Measurements from ENCODE around the gene KRT77.
"Not testable (repeated sequence)": the region's sequence is repeated elsewhere in the genome, so short reads cannot be mapped to it uniquely, and the experiment has no call there.

The KRT77 gene

GRCh38 chr12:52703424-52703823 lies at the start of gene KRT77:
TSS of gene KRT77 (minus strand) at chr12:52703524. CDS start at chr12:52703434, 90 bp downstream.
- Mint-ChIP-seq H3K4me3 (no peak within 1 kb of the TSS), H3K9me3 (ENCODE audit: low read depth) (no peaks in the 10 kb centered on the region), H3K4me1 (ENCODE audit: low read depth) (peaks cover 16% of the 10 kb centered on the region), H3K36me3 (no peaks in the 10 kb centered on the region), H3K27me3 (no peaks in the 10 kb centered on the region), H3K27ac (no peak within 1 kb of the TSS)

GRCh38 chr12:52752516-52752915 lies 49.2 kb upstream of the KRT77 start:
- H3K27ac Mint-ChIP-seq: no peak overlapping the region
- no peak overlapping the region for H3K4me3 Mint-ChIP-seq
- H3K27me3 Mint-ChIP-seq: no peaks in the 10 kb centered on the region
- no peaks in the 10 kb centered on the region for H3K36me3 Mint-ChIP-seq
- H3K4me1 Mint-ChIP-seq (ENCODE audit: low read depth): peaks cover 21% of the 10 kb centered on the region
- H3K9me3 Mint-ChIP-seq (ENCODE audit: low read depth): no peaks in the 10 kb centered on the region

GRCh38 chr12:52751795-52752194 lies 48.5 kb upstream of the KRT77 start:
- no peak overlapping the region for H3K4me3 Mint-ChIP-seq
- H3K36me3 Mint-ChIP-seq: no peaks in the 10 kb centered on the region
- H3K27ac Mint-ChIP-seq: no peak overlapping the region
- no peaks in the 10 kb centered on the region for H3K27me3 Mint-ChIP-seq
- H3K9me3 Mint-ChIP-seq (ENCODE audit: low read depth): no peaks in the 10 kb centered on the region
- H3K4me1 Mint-ChIP-seq (ENCODE audit: low read depth): peaks cover 24% of the 10 kb centered on the region

GRCh38 chr12:52750532-52750931 lies 47.2 kb upstream of the KRT77 start:
- not testable (repeated sequence) for H3K9me3 Mint-ChIP-seq (ENCODE audit: low read depth); H3K27me3 Mint-ChIP-seq; H3K27ac Mint-ChIP-seq; H3K4me3 Mint-ChIP-seq; H3K36me3 Mint-ChIP-seq
- H3K4me1 Mint-ChIP-seq (ENCODE audit: low read depth): peaks cover 24% of the 10 kb centered on the region

GRCh38 chr12:52749827-52750226 lies 46.5 kb upstream of the KRT77 start:
- Mint-ChIP-seq H3K4me1 (ENCODE audit: low read depth) (peaks cover 24% of the 10 kb centered on the region), H3K4me3 (no peak overlapping the region), H3K27ac (no peak overlapping the region), H3K36me3 (no peaks in the 10 kb centered on the region), H3K27me3 (no peaks in the 10 kb centered on the region), H3K9me3 (ENCODE audit: low read depth) (no peaks in the 10 kb centered on the region)

- H3K36me3 Mint-ChIP-seq: no peaks in the 10 kb centered on the region
- H3K4me1 Mint-ChIP-seq (ENCODE audit: low read depth): peaks cover 24% of the 10 kb centered on the region
- no peak overlapping the region for H3K4me3 Mint-ChIP-seq
- no peaks in the 10 kb centered on the region for H3K9me3 Mint-ChIP-seq (ENCODE audit: low read depth)
- H3K27ac Mint-ChIP-seq: no peak overlapping the region
- no peaks in the 10 kb centered on the region for H3K27me3 Mint-ChIP-seq
Observed at GRCh38 chr12:52748578-52748977, 45.3 kb upstream of the KRT77 start.

GRCh38 chr12:52745554-52745953 lies 42.2 kb upstream of the KRT77 start:
- Mint-ChIP-seq H3K27ac (no peak overlapping the region), H3K36me3 (no peaks in the 10 kb centered on the region), H3K4me1 (ENCODE audit: low read depth) (peaks cover 25% of the 10 kb centered on the region)

GRCh38 chr12:52744493-52745156 lies 41.3 kb upstream of the KRT77 start:
- Mint-ChIP-seq H3K9me3 (ENCODE audit: low read depth) (no peaks in the 10 kb centered on the region), H3K27me3 (no peaks in the 10 kb centered on the region), H3K36me3 (no peaks in the 10 kb centered on the region), H3K27ac (no peak overlapping the region), H3K4me3 (no peak overlapping the region), H3K4me1 (ENCODE audit: low read depth) (peaks cover 21% of the 10 kb centered on the region)

More at GRCh38 chr12:52745554-52745953, 42.2 kb upstream of the KRT77 start:
- no peaks in the 10 kb centered on the region for H3K27me3 Mint-ChIP-seq
- no peak overlapping the region for H3K4me3 Mint-ChIP-seq
- no peaks in the 10 kb centered on the region for H3K9me3 Mint-ChIP-seq (ENCODE audit: low read depth)

- H3K27ac Mint-ChIP-seq: no peak overlapping the region
- H3K4me1 Mint-ChIP-seq (ENCODE audit: low read depth): peaks cover 7% of the 10 kb centered on the region
- H3K27me3 Mint-ChIP-seq: no peaks in the 10 kb centered on the region
- H3K9me3 Mint-ChIP-seq (ENCODE audit: low read depth): no peaks in the 10 kb centered on the region
- no peak overlapping the region for H3K4me3 Mint-ChIP-seq
- H3K36me3 Mint-ChIP-seq: no peaks in the 10 kb centered on the region
Observed at GRCh38 chr12:52742822-52743457, 39.6 kb upstream of the KRT77 start.

GRCh38 chr12:52742196-52742580 lies 38.9 kb upstream of the KRT77 start:
- H3K27me3 Mint-ChIP-seq: no peaks in the 10 kb centered on the region
- H3K36me3 Mint-ChIP-seq: no peaks in the 10 kb centered on the region
- H3K4me1 Mint-ChIP-seq (ENCODE audit: low read depth): peaks cover 4% of the 10 kb centered on the region
- H3K4me3 Mint-ChIP-seq: no peak overlapping the region
- H3K9me3 Mint-ChIP-seq (ENCODE audit: low read depth): no peaks in the 10 kb centered on the region
- H3K27ac Mint-ChIP-seq: no peak overlapping the region

- H3K27me3 Mint-ChIP-seq: no peaks in the 10 kb centered on the region
- no peaks in the 10 kb centered on the region for H3K9me3 Mint-ChIP-seq (ENCODE audit: low read depth)
- H3K36me3 Mint-ChIP-seq: no peaks in the 10 kb centered on the region
- peaks cover 4% of the 10 kb centered on the region for H3K4me1 Mint-ChIP-seq (ENCODE audit: low read depth)
- no peak overlapping the region for H3K27ac Mint-ChIP-seq
- no peak overlapping the region for H3K4me3 Mint-ChIP-seq
Observed at GRCh38 chr12:52741375-52742195, 38.3 kb upstream of the KRT77 start.

- Mint-ChIP-seq H3K27ac (no peak overlapping the region), H3K27me3 (no peaks in the 10 kb centered on the region), H3K9me3 (ENCODE audit: low read depth) (no peaks in the 10 kb centered on the region), H3K4me1 (ENCODE audit: low read depth) (peaks cover 4% of the 10 kb centered on the region), H3K4me3 (no peak overlapping the region), H3K36me3 (no peaks in the 10 kb centered on the region)
Observed at GRCh38 chr12:52740584-52740983, 37.3 kb upstream of the KRT77 start.

GRCh38 chr12:52739963-52740362 lies 36.6 kb upstream of the KRT77 start:
- no peak overlapping the region for H3K27ac Mint-ChIP-seq
- no peaks in the 10 kb centered on the region for H3K36me3 Mint-ChIP-seq
- H3K27me3 Mint-ChIP-seq: no peaks in the 10 kb centered on the region
- H3K9me3 Mint-ChIP-seq (ENCODE audit: low read depth): no peaks in the 10 kb centered on the region
- peaks cover 4% of the 10 kb centered on the region for H3K4me1 Mint-ChIP-seq (ENCODE audit: low read depth)
- no peak overlapping the region for H3K4me3 Mint-ChIP-seq

- Mint-ChIP-seq H3K4me1 (ENCODE audit: low read depth) (no peaks in the 10 kb centered on the region), H3K4me3 (no peak overlapping the region), H3K9me3 (ENCODE audit: low read depth) (no peaks in the 10 kb centered on the region), H3K27ac (no peak overlapping the region), H3K36me3 (no peaks in the 10 kb centered on the region), H3K27me3 (no peaks in the 10 kb centered on the region)
Observed at GRCh38 chr12:52735816-52736632, 32.7 kb upstream of the KRT77 start.

GRCh38 chr12:52735106-52735505 lies 31.8 kb upstream of the KRT77 start:
- Mint-ChIP-seq H3K27ac (no peak overlapping the region), H3K9me3 (ENCODE audit: low read depth) (no peaks in the 10 kb centered on the region), H3K4me3 (no peak overlapping the region), H3K4me1 (ENCODE audit: low read depth) (no peaks in the 10 kb centered on the region), H3K36me3 (no peaks in the 10 kb centered on the region), H3K27me3 (no peaks in the 10 kb centered on the region)

Data from activated naive CD8-positive, alpha-beta T cell (primary cell).